ENCODE data around the gene SOCS1. TPM values are rescaled to one million over a fixed set of nuclear protein-coding genes. Genes with fewer than 3 reads are reported as not detected.

Gene SOCS1
- polyA plus RNA-seq, 2 of the 4 experiments (the other 2 are of a cell fraction), result 0.16 to 0.26 TPM

GRCh38 chr16:11273721-11274324 lies 17.8 kb upstream of the SOCS1 start:
- ChIA-PET CTCF (interaction anchor here (4.3 to 9.1 kb wide), 2 partner anchors 17 to 310 kb away, joined by 20 to 66 read pairs; partner anchors contain the start of gene SOCS1), POLR2A (interaction anchor here (0.9 kb wide), 1 partner anchor 18 kb away, joined by 3 read pairs; the partner anchor contains the start of gene SOCS1)
- FAIRE-seq (no peak), DNase-seq (ENCODE audit: low read depth in 1 of 2, low spot score in 1 of 2) (peak in 1 of 2 experiments; percentile 16), ATAC-seq (peak in 1 of 2 experiments; percentile 18; a peak in 1 of 6 replicates)
- WGBS (ENCODE audit: missing lambda C conversion rate), result 56% methylated on average over 3 of the region's 3 CpGs
- H3K27ac ChIP-seq, result no peak overlapping the region
- no peaks in the 10 kb centered on the region for H3K9me3 ChIP-seq
- no peak overlapping the region for H3K4me3 ChIP-seq
- no peak overlapping the region for H3K4me2 ChIP-seq
- TF ChIP-seq HOXB13 (CRISPR knock-in tag; IDR thresholded peaks at IDR 0.05; ENCODE audit: low read depth), result no peak
- no peak for TF ChIP-seq ZNF302 (CRISPR knock-in tag; IDR thresholded peaks at IDR 0.05)
- TF ChIP-seq HES2 (IDR thresholded peaks at IDR 0.05), result no peak
- no peak for TF ChIP-seq NR3C1 (IDR thresholded peaks at IDR 0.05)
- no peak for TF ChIP-seq SMC3 (IDR thresholded peaks at IDR 0.05)
- TF ChIP-seq CTCF (IDR thresholded peaks at IDR 0.05), result no peak
- TF ChIP-seq FOSB (CRISPR knock-in tag; IDR thresholded peaks at IDR 0.05), result no peak
- TF ChIP-seq ATOH8 (CRISPR knock-in tag; IDR thresholded peaks at IDR 0.05; ENCODE audit: low read depth), result no peak
- no peaks in the 10 kb centered on the region for H3K4me1 ChIP-seq

- DNase-seq (ENCODE audit: low read depth in 1 of 2, low spot score in 1 of 2), result no peak
- Histone ChIP-seq H3K4me1 (no peaks in the 10 kb centered on the region), H3K4me3 (no peak within 1 kb of the TSS), H3K4me2 (no peak within 1 kb of the TSS), H3K27ac (no peak within 1 kb of the TSS), H3K9me3 (no peaks in the 10 kb centered on the region)
- no peak for FAIRE-seq
- TF ChIP-seq HEYL (CRISPR knock-in tag; IDR thresholded peaks at IDR 0.05) (no peak), MAFK (IDR thresholded peaks at IDR 0.05; ENCODE audit: partially characterized antibody) (no peak), SREBF2 (IDR thresholded peaks at IDR 0.05) (no peak), MAZ (IDR thresholded peaks at IDR 0.05; ENCODE audit: borderline replicate concordance, low read depth, low read length) (no peak), CHD4 (IDR thresholded peaks at IDR 0.05; ENCODE audit: borderline replicate concordance) (no peak), HOXA7 (CRISPR knock-in tag; IDR thresholded peaks at IDR 0.05) (no peak), PBX3 (IDR thresholded peaks at IDR 0.05) (no peak)
- POLR2A ChIA-PET, result interaction anchor here (0.9 kb wide), 1 partner anchor 17 kb away, joined by 3 read pairs; the partner anchor contains the start of gene SOCS1
- WGBS (ENCODE audit: missing lambda C conversion rate), result 79% methylated on average over 28 of the region's 30 CpGs
- no peak; a peak in 1 of 6 replicates for ATAC-seq
- CTCF ChIA-PET, result interaction anchor here (4.3 to 9.1 kb wide), 2 partner anchors 17 to 309 kb away, joined by 20 to 66 read pairs; partner anchors contain the start of gene SOCS1
Observed at GRCh38 chr16:11272921-11273720, 17.1 kb upstream of the SOCS1 start, which contains the start of gene PRM3. PRM3 (minus strand) TSS chr16:11273629; CDS start chr16:11273595, 34 bp downstream.

GRCh38 chr16:11272484-11272883 lies 16.5 kb upstream of the SOCS1 start:
- DNase-seq (ENCODE audit: low read depth in 1 of 2, low spot score in 1 of 2), result no peak
- no peaks in the 10 kb centered on the region for H3K9me3 ChIP-seq
- 70% methylated on average over 4 of the region's 6 CpGs for WGBS (ENCODE audit: missing lambda C conversion rate)
- POLR2A ChIA-PET, result no interaction called here
- H3K4me1 ChIP-seq, result no peaks in the 10 kb centered on the region
- H3K4me3 ChIP-seq, result no peak overlapping the region
- H3K4me2 ChIP-seq, result no peak overlapping the region
- FAIRE-seq, result no peak
- CTCF ChIA-PET, result interaction anchor here (4.3 to 9.1 kb wide), 2 partner anchors 16 to 308 kb away, joined by 20 to 66 read pairs; partner anchors contain the start of gene SOCS1
- H3K27ac ChIP-seq, result no peak overlapping the region
- ATAC-seq, result 0 out of 6 replicates have a peak, but pooled peaks of 1 of the 2 experiments have one; percentile 36
- no peak for TF ChIP-seq CHD2 (IDR thresholded peaks at IDR 0.05; ENCODE audit: low read length, partially characterized antibody)
- no peak for TF ChIP-seq NPAS2 (CRISPR knock-in tag; IDR thresholded peaks at IDR 0.05; ENCODE audit: borderline replicate concordance)
- no peak for TF ChIP-seq REST (IDR thresholded peaks at IDR 0.05)
- no peak for TF ChIP-seq ZFP36 (IDR thresholded peaks at IDR 0.05; ENCODE audit: borderline replicate concordance, partially characterized antibody)
- no peak for TF ChIP-seq E2F6 (IDR thresholded peaks at IDR 0.05; ENCODE audit: borderline replicate concordance, low read depth)
- no peak for TF ChIP-seq ZSCAN20 (CRISPR knock-in tag; IDR thresholded peaks at IDR 0.05)
